Thyroid gland (tissue), 4 donors: ENCODE data around the gene LSMEM2.

ENCODE experiments used
- POLR2A ChIP-seq, 2 donors: fragments of 450-650 bp; IDR thresholded peaks; one replicate each; pipeline ENCODE4 v1.6.1; 2017; ENCODE audit warnings: antibody characterized with exemption in 2 of 2, mild to moderate bottlenecking in 2 of 2, moderate library complexity in 1 of 2
- TF ChIP-seq, protein P1 (sequence below), 6 experiments: fragments of 200-600 bp in 3 of 6; fragments of 450-650 bp in 3 of 6; sonication (generic) in 3 of 6; IDR thresholded peaks; one replicate each; pipeline ENCODE4 v1.5.1; 2016 to 2019; ENCODE audit warnings: antibody characterized with exemption in 6 of 6, mild to moderate bottlenecking in 2 of 6, inconsistent platforms in 1 of 6, moderate library complexity in 1 of 6

DNA sequence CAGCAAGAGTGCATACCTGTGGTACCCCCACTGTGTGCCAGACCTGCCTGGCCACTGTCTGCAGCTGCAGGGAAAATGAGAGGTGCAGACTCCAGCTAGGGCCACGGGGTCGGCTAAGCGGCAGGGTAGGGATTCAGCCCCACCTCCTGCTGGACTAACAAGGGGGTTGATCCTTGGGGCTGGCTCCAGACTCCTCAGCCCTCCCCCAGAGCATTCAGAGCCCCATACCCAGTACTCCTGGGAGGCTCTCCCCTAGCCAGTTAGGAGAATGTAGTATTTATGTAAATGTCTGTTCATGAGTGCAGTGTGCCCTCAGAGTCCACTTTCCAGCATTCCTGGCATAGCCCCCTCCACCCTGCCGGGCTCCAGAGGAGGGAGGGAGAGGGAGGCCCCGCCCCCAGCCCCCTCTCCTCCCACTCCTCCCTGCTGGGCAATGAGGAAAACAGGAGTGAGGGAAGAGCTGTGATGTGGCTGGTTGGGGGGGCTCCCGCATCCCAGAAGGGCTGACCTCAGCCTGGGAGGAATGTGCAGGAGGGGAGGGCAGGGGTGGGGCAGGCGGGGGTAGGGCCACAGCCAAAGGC lies 14.4 kb upstream of the LSMEM2 start:
- TF ChIP-seq, protein P1, sequence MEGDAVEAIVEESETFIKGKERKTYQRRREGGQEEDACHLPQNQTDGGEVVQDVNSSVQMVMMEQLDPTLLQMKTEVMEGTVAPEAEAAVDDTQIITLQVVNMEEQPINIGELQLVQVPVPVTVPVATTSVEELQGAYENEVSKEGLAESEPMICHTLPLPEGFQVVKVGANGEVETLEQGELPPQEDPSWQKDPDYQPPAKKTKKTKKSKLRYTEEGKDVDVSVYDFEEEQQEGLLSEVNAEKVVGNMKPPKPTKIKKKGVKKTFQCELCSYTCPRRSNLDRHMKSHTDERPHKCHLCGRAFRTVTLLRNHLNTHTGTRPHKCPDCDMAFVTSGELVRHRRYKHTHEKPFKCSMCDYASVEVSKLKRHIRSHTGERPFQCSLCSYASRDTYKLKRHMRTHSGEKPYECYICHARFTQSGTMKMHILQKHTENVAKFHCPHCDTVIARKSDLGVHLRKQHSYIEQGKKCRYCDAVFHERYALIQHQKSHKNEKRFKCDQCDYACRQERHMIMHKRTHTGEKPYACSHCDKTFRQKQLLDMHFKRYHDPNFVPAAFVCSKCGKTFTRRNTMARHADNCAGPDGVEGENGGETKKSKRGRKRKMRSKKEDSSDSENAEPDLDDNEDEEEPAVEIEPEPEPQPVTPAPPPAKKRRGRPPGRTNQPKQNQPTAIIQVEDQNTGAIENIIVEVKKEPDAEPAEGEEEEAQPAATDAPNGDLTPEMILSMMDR (IDR thresholded peaks at IDR 0.05) = no peak
- peak in 1 of 2 donors; percentile 20 for TF ChIP-seq POLR2A (IDR thresholded peaks at IDR 0.05)
